HG02759 (cell line): ENCODE measurements around the gene NAPG.
"Not testable (repeated sequence)": the region's sequence is repeated elsewhere in the genome, so short reads cannot be mapped to it uniquely, and the experiment has no call there.

ENCODE experiments used
- ATAC-seq: cut with Tn5 transposase; IDR thresholded peaks from one replicate; pipeline ENCODE4 v1.9.1; 2021; ENCODE audit warnings: mild to moderate bottlenecking, moderate library complexity; ENCODE audit not compliant: unreplicated experiment

The NAPG gene

DNA sequence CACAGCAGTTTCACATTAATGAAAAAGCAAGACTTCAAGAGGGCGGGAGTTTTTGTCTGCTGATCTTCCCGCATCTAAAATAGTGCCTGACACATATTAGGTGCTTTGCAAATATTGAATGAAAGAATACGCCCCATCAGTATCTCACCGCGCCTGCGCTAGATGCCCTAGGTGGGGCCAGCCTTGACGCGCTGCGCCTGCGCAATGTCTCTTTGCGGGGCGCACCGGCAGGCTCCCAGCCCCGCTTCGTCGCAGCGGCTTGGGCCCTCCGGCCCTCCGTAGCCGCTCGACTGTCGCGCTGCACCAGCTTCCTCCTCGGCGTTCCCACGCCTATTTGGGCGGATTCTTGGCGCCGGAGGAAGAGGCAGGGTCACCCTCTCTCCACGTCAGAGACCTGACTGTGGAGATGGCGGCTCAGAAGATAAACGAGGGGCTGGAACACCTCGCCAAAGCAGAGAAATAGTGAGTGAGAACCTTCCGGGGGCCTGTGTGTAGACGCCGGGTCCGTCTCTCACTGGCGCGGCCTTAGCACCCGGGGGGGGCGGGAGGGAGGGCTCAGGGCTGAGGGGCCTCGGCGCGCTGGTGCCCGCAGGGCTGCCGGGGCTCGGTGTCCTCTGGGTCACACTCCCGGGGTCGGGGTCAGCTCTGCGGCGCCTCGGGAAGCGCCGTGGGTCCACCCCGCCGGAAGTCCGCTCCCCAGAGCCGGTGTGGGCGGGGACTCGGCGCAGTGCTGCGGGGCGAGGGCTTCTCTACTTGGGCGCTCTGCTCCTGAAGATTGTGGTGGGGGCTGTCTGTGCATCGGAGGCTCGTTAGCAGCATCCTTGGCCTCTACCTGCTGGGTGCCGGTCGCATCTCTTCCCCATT lies at the start of gene NAPG:
Gene NAPG, plus strand, starts transcription at position 331 of the 864 bp plus-strand sequence. Its CDS starts 76 bp downstream, at position 407.
- peak; percentile 85 for ATAC-seq

DNA sequence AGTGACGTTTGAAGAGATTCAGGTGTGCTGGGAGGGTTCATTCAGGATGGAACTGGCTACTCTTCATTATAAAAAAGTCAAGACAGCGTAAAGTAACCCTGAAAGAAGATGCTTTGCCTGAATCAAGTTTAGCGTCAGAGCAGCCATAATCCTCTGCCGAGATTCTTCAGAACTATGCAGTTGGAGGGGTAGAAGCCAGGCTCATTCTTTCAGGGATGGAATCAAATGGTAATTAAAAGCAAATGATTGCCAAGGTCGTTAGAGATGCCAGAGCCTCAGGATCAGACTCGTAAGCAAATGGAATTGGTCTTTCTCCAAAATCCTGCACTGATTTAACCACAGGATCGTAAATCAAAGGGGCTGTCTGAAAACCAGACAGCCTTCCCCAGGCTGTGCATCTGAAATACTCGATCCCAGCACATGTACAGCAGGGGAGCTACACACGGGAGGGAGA lies 49.5 kb upstream of the NAPG start:
- ATAC-seq = no peak

DNA sequence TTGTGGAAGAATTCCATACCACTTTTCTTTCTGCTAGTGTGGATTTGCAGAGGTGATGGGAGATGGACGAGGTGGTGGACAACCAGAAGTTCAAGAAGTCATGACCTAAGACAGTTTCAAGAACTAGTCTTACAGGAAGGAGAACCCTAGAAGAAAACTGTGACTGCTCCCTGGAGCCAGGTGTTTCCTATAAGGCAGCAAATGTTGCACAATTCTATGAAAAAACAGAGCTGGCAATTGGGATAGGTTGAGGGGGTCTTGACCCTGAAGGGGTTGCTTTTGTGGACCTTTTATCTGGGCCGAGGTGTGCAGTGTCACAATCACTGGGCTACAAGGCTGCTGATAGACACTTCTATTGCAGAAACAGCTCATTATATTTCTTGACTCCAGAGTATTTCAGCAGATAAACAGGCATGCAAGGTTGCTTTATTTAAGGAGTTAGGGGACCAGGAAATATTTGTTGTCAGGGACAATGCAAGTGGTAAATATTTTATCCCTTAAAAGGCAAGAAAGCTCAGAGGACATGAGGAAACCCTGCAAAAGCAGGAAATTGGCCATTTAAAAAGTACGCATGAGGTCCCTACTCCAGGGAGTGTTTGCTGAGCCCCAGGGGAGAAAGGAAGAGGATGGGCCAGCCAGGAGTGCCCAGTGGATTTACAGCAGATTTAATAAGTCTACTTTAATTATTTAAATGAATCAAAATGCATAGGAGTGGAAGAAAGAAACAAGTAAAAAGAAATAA lies 48.5 kb upstream of the NAPG start:
- no peak for ATAC-seq

DNA sequence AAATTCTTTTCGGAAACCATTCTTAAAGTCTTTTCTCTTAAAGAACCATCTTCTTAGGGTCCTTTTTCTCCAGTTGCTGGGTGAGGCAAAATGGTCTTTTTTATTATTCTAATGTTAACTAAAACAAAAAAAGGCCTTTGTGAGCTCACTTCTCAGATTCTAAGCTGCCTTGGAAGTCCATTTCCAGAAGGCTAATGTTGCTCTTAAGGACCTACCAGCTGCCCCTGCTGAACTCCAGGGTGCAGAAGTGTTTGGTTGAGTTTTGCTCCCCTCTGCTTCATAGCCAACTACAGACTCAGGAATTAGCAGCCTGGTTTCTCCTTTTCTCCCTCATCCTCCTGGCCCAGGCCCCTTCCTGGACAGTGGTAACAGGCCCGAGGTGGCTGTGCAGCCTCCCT lies 48.0 kb upstream of the NAPG start:
- no peak for ATAC-seq

DNA sequence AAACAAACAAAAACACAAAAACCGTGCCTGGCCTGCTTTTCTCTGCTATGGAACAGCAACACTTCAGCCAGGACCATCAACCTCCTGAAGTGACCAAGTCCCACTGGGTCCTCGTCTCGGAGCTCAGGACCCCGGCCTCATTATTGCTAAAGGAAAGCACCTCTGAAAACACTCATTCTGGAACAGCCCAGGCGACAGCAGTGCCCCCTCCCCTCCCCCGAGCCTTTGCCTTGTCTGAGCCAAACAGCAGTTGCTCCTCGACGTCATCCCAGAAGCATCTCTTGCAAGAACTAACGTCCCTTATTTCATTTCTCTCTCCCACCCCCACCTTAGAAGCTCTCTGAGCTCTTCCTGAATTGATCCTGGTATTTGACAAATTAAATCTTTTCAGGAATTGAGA lies 44.0 kb upstream of the NAPG start:
- ATAC-seq = no peak

DNA sequence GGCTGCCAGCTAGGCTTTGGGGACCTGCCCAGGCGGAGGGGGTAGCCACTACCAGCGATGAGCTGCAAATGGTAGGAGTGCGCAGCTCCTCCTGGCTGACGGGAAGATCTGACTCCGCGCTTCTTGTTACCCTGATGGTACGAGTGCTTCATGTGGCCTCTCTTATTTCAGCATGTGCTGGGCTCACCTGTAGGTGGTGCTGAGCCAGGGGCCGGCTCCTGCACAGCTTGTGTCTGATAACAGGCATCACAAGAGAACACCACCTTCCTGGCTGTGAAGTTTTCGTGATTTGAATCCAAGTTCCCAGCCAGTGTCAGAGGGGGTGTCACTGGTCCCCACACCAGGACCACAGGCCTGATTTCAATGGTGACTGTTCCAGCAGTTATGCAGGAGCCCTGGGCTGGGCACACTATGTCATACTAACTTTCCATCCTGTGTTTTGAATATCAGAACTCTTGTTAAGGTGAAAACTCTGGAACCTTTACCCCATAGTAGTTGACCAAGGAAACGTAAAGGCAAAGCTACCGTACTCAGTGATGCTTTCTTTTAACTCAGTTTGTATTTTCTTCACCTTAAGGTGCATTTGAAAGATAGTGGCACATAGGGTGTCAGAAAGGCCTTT lies 43.4 kb upstream of the NAPG start:
- peak; percentile 27 for ATAC-seq

DNA sequence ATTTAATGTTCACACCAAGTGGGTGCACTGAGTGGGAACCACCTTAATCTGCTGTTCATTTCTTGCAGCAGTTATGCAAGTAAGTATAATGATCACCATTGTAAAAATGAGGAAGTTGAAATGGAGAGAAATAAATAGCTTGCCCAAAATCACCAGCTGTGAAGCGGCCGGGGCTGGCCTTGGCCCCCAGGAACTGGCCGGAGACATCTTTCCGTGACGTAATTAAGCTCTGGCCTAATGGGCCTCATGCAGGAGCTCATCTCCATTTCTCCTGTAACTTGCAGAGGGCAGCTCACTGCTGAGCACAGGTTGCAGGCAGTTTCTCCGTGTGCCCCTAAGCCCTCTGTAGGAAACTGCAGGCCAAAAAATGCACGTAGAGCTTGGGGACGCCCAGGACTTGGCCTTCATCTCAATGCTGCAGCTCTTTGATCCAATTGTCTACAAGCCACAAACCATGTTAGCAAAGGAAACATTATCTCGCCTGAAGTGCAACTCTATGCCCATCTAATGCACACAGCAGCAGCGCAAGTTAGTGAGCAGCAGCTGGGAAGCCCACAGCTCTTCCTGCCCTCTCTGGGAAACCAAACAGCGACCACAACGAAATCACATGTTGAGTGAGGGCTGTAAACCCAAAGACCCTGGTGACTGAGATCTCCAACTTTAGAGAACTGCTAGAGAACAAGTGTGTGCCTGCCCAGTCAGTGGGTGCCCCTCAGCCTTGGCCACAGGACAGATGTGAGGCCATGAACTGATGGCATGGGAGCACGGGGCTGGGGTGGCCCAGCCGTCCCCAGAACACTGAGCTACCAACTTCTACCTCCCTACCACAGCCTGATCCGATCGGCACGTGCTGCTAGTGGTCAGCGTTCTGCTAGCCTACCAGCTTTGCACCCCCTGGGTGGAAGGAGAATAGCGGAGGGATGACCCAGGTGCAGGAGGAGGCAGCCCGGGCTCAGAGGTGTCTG lies 42.6 kb upstream of the NAPG start:
- peak; percentile 78 for ATAC-seq

DNA sequence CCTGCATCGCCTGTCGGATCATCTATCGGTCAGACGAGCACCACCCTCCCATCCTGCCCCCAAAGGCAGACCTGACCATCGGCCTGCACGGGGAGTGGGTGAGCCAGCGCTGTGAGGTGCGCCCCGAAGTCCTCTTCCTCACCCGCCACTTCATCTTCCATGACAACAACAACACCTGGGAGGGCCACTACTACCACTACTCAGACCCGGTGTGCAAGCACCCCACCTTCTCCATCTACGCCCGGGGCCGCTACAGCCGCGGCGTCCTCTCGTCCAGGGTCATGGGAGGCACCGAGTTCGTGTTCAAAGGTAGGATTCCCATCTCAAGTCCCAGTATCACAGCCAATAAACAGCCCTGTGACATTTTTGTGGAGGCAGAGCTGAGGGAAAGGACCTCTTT lies 40.4 kb upstream of the NAPG start:
- no peak for ATAC-seq

DNA sequence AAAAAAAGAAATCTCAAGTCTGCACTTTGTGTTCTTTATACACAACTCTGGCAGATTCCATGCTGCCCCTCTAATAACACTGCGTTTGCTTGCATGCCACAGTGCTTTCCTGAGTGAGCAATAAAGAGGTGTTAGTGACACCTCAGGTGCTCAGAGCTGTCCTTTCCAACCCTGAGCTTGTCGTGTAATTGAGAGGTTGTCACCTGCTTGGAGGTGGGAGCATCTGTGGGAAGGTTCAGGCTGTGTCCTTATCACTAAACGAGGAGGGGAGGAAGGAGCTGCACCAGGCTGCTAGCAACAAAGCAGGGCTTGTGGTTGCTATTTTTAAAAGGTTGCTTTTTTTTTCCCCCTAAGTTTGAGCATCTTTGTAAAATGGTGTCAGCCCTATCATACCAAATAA lies 39.5 kb upstream of the NAPG start:
- ATAC-seq = no peak

- ATAC-seq = no peak
These were observed 38.7 kb upstream of the NAPG start for GRCh38 chr18:10487154-10487553.

DNA sequence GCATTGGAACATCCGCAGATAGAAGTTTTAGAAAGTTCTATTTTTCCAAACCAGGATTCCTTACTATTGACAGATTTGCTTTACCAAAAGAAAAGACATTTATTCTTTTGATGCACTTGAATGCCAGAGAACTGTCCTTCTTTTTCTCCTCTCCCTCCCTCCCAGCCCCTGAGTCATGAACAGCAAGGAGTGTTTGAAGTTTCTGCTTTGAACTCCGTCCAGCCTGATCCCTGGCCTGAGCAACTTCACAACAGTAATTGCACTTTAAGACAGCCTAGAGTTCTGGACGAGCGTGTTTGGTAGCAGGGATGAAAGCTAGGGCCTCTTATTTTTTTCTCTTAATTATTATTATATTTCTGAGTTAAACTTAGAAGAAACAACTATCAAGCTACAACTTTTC lies 37.8 kb upstream of the NAPG start:
- ATAC-seq = no peak

DNA sequence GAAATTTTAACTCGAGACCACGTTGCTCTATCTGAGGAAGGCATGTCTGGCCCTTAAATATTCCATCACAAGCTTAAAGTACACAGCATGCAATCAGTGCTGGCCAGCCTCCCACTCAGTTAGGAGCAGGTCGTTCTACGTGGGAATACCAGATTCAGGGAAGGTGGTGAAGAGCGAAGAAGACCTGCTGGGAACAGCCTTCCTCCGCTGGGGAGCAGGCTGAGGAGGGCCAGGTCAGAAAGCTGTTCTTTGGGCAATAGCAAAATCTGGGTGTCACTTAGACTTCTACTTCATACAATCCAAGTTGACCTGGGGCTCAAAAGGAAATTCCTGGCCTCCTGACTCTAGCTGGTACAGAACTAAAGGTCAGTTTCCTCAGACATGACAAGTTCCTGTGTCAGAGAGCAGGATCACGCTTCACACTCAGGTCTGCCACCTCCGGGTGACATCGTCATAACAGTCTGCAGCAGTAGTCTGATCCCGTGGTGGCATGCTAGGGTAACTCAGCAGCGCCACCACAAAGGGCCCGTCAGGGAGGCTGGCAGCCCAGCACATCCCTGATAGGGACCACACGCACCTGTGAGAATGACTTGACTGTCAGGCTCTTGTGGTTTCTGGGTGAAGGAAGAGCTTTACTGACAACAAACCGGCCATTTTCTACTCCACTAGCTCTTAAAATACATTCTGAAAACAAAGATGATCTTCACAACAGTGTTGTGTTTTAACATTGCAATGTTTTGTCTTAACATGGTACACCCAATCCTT lies 35.2 kb upstream of the NAPG start:
- peak; percentile 100 for ATAC-seq

GRCh38 chr18:10495936-10496335 lies 29.9 kb upstream of the NAPG start:
- ATAC-seq = no peak

DNA sequence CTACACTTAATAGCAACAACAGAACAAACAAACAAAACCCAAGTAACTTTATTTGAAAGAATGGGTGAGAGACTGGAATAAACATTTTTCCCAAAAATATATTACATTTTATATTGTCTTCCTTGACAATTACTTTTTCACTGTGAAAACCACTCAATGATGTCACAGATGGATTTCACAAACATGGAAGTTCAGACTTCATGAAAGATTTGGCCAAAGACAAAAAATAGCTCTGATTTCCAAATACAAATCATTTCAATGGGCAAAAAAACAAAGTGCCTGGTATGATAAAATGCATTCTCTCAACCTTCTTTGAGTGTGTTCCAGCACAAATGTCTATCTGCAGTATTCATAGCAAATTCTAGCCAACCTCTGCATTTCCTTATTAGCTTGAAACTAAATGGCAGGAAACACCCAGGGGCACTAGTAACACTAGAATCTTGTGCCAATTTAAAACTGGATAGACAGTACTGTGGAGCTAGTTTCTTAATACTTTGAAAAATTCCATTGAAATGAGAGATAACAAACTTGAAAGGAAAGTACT lies 28.5 kb upstream of the NAPG start:
- no peak for ATAC-seq

- no peak for ATAC-seq
These were observed 26.6 kb upstream of the NAPG start for GRCh38 chr18:10499230-10499629.

DNA sequence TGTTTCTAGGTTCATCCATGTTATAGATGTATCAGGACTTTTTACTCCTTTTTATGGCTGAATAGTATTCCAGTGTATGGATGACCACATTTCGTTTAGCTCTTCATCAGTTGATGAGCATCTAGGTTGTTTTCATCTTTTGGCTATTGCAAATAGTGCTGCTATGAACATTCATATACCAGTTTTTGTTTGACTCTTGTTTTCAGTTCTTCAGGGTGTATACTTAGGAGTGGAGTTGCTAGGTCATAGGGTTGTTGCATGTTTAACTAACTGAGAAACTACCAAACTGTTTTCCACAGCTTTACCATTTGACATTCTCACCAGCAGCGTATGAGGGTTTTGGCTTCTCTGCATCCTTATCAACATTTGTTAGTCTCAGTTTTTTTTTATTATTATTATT lies 25.8 kb upstream of the NAPG start:
- no peak for ATAC-seq

DNA sequence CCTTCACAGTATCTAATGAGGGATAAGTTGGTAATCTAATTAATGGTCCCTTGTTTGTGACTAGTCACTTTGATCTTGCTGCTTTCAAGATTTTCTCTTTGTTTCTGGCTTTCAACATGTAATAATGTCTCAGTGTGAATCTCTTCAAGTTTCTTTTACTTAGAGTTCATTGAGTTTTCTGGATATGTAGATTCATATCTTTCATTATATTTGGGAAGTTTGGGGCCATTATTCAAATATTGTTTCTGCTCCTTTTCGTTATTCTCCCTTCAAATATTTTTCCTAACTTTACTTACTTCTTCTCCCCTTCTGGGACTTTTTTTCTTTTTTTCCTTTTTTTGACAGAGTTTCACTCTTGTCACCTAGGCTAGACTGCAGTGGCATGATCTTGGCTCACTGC lies 21.1 kb upstream of the NAPG start:
- ATAC-seq = no peak

DNA sequence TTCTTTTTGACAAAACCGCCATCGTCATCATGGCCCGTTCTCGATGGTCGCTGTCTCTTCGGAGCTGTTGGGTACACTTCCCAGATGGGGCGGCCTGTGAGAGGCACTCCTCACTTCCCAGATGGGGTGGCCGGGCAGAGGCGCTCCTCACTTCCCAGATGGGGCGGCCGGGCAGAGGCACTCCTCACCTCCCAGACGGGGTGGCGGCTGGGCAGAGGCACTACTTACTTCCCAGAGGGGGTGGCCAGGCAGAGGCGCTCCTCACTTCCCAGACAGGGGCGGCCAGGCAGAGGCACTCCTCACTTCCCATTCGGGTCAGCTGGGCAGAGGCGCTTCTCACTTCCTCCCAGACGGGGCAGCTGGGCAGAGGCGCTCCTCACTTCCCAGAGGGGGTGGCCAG lies 19.9 kb upstream of the NAPG start:
- ATAC-seq = not testable (repeated sequence)

DNA sequence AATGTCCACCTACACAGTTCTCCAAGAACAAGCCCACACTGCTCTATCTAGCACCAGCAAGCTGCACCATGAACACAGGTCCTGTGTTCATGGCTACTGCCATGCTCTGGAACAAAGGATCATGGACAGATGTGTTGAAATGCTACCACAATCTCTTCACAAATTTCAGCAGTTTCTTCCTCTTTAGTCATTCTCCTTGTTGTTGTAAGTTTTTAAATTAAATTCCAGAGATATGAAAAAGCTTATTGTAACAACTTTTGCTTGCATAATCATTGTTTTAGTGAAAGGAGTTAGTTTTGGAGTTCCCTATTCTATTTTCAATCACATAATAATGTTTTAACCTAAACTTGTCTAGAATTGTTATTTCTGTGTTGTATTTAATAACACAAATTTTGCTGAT lies 17.2 kb upstream of the NAPG start:
- no peak for ATAC-seq

- ATAC-seq = no peak
These were observed 14.6 kb upstream of the NAPG start for GRCh38 chr18:10511236-10511635.
